ENCODE results near the gene EMX1. TPM values are rescaled to one million over a fixed set of nuclear protein-coding genes. Genes with fewer than 3 reads are reported as not detected.
A peak's percentile ranks its signal among the peaks of the same experiment; 100 is the strongest.

The EMX1 gene
- 10 to 100 TPM in 1 of 4 donors, 1 to 10 TPM in 2, not detected in 1; 1.1 to 10.0 (median 3.4) TPM for total RNA-seq

GRCh38 chr2:72917138-72917876 is at the start of gene EMX1:
Gene EMX1 (plus strand): TSS chr2:72917519. CDS start chr2:72917853, 334 bp downstream.
- peak; percentile 19 to 89 (median 80) for DNase-seq
- peak within 1 kb of the TSS; percentile 18 to 60 (median 48) for H3K4me3 ChIP-seq
- no peak within 1 kb of the TSS for H3K27ac ChIP-seq
- no peaks in the 10 kb centered on the region for H3K9me3 ChIP-seq
- no peak for TF ChIP-seq POLR2A (IDR thresholded peaks at IDR 0.05)
- no peak for TF ChIP-seq CTCF (IDR thresholded peaks at IDR 0.05)
- H3K27me3 ChIP-seq = peaks cover 0 to 81% of the 10 kb centered on the region in 2 donors
- H3K4me1 ChIP-seq = peaks cover 3 to 53% (median 38%) of the 10 kb centered on the region in 4 donors
- no peaks in the 10 kb centered on the region for H3K36me3 ChIP-seq

GRCh38 chr2:72871060-72871459 is 46.3 kb upstream of the EMX1 start:
- Histone ChIP-seq H3K36me3 (no peaks in the 10 kb centered on the region), H3K9me3 (no peaks in the 10 kb centered on the region), H3K4me3 (no peak overlapping the region), H3K4me1 (no peaks in the 10 kb centered on the region), H3K27ac (no peak overlapping the region), H3K27me3 (no peaks in the 10 kb centered on the region)
- no peak for TF ChIP-seq POLR2A (IDR thresholded peaks at IDR 0.05)
- TF ChIP-seq CTCF (IDR thresholded peaks at IDR 0.05) = no peak
- no peak for DNase-seq

- Histone ChIP-seq H3K36me3 (no peaks in the 10 kb centered on the region), H3K27me3 (no peaks in the 10 kb centered on the region), H3K9me3 (no peaks in the 10 kb centered on the region), H3K27ac (no peak overlapping the region), H3K4me1 (no peaks in the 10 kb centered on the region), H3K4me3 (no peak overlapping the region)
- no peak for DNase-seq
- TF ChIP-seq CTCF (IDR thresholded peaks at IDR 0.05) (no peak), POLR2A (IDR thresholded peaks at IDR 0.05) (no peak)
These were observed 45.4 kb upstream of the EMX1 start for GRCh38 chr2:72871880-72872279.

GRCh38 chr2:72883356-72883962 is 33.9 kb upstream of the EMX1 start:
- Histone ChIP-seq H3K27ac (no peak overlapping the region), H3K36me3 (no peaks in the 10 kb centered on the region), H3K4me1 (peaks cover 0 to 12% (median 3%) of the 10 kb centered on the region in 4 donors), H3K4me3 (no peak overlapping the region), H3K27me3 (no peaks in the 10 kb centered on the region), H3K9me3 (no peaks in the 10 kb centered on the region)
- DNase-seq = no peak
- TF ChIP-seq POLR2A (IDR thresholded peaks at IDR 0.05) (no peak), CTCF (IDR thresholded peaks at IDR 0.05) (no peak)

- peak overlapping the region; percentile 54 to 94 (median 76) for H3K4me3 ChIP-seq
- TF ChIP-seq POLR2A (IDR thresholded peaks at IDR 0.05) (no peak), CTCF (IDR thresholded peaks at IDR 0.05) (no peak)
- peaks cover 0 to 31% (median 3%) of the 10 kb centered on the region in 4 donors for H3K4me1 ChIP-seq
- no peaks in the 10 kb centered on the region for H3K27me3 ChIP-seq
- peak overlapping the region in 3 of 4 donors; percentile 65 to 92 (median 85) for H3K27ac ChIP-seq
- DNase-seq = no peak
- no peaks in the 10 kb centered on the region for H3K9me3 ChIP-seq
- H3K36me3 ChIP-seq = peaks cover 0 to 6% (median 0%) of the 10 kb centered on the region in 3 donors
These were observed 30.8 kb upstream of the EMX1 start for GRCh38 chr2:72886505-72887031.

All from Peyer's patch (tissue), 4 donors.